AG04449 (cell line): ENCODE measurements around the gene DOCK4.

ENCODE experiments used
- CTCF ChIA-PET: fragments of 350-600 bp; formaldehyde crosslinking; extraction: SDS; loops from one replicate; lab custom pipeline; 2021; ENCODE audit warnings: antibody characterized with exemption; lab: Yijun Ruan, JAX
- POLR2A ChIA-PET: fragments of 400-600, 350-600 bp; formaldehyde crosslinking; extraction: SDS; loops from one replicate; lab custom pipeline; 2020; ENCODE audit warnings: antibody characterized with exemption, inconsistent platforms; lab: Yijun Ruan, JAX
- DNase-seq: peaks from one replicate; pipeline ENCODE4 v3.0.0-alpha.2; 2010; ENCODE audit warnings: low read depth, low spot score
- H3K4me3 ChIP-seq: 2 replicates; pipeline ENCODE4 v1.5.1; 2011; ENCODE audit warnings: low read depth, mild to moderate bottlenecking, control low read depth, low read length
- TF ChIP-seq, protein P1 (sequence below): IDR thresholded peaks from one replicate; pipeline ENCODE4 v1.5.1; 2011; ENCODE audit warnings: mild to moderate bottlenecking, moderate library complexity, low read length, control low read depth, inconsistent platforms; ENCODE audit not compliant: insufficient read depth; ENCODE audit errors: missing control alignments

Gene DOCK4, protein sequence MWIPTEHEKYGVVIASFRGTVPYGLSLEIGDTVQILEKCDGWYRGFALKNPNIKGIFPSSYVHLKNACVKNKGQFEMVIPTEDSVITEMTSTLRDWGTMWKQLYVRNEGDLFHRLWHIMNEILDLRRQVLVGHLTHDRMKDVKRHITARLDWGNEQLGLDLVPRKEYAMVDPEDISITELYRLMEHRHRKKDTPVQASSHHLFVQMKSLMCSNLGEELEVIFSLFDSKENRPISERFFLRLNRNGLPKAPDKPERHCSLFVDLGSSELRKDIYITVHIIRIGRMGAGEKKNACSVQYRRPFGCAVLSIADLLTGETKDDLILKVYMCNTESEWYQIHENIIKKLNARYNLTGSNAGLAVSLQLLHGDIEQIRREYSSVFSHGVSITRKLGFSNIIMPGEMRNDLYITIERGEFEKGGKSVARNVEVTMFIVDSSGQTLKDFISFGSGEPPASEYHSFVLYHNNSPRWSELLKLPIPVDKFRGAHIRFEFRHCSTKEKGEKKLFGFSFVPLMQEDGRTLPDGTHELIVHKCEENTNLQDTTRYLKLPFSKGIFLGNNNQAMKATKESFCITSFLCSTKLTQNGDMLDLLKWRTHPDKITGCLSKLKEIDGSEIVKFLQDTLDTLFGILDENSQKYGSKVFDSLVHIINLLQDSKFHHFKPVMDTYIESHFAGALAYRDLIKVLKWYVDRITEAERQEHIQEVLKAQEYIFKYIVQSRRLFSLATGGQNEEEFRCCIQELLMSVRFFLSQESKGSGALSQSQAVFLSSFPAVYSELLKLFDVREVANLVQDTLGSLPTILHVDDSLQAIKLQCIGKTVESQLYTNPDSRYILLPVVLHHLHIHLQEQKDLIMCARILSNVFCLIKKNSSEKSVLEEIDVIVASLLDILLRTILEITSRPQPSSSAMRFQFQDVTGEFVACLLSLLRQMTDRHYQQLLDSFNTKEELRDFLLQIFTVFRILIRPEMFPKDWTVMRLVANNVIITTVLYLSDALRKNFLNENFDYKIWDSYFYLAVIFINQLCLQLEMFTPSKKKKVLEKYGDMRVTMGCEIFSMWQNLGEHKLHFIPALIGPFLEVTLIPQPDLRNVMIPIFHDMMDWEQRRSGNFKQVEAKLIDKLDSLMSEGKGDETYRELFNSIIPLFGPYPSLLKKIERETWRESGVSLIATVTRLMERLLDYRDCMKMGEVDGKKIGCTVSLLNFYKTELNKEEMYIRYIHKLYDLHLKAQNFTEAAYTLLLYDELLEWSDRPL (N-terminal part only)

DNA sequence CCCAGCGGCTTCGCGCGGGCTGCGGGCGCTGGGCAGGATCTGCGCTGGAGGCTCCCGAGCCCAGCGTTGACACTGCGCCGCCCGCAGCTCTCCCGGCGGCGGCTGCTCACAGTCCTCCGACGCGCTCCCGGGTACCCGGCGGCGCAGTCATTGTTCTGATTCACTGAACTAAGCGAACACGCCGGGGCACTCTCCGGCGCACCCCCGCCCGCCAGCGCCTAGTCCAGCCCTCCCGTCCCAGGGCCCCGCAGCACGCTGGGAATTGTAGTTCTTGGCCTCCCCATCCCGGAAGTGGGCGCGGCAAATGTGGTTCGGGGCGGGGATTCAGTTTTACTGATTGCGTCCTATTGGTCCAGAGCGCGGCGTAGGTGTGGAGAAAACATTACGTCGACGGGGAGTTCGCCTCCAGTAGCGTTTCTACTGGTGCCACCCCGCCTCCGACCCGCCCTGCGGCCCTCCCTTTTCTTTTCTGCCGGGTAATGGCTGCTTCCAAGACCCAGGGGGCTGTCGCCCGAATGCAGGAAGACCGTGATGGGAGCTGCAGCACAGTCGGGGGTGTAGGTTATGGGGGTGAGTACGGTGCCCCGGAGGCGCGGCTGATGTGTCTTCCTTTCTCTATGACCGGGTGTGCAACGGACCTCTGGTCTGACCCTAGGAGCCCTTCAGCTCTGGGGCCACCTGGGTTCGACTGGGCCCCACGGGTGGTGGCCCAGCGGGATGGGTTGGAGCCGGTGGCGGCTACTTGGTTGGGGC, at the start of gene DOCK4, which contains the start of gene ZNF277:
Gene DOCK4, minus strand, starts transcription at position 162 of the 753 bp plus-strand sequence. CDS start 261 bp downstream, outside the sequence.
Gene ZNF277, plus strand, starts transcription at position 458 of the 753 bp plus-strand sequence. Its CDS starts 22 bp downstream, at position 480.
- H3K4me3 ChIP-seq = peak within 1 kb of the TSS; percentile 95
- DNase-seq = peak; percentile 92
- ChIA-PET CTCF (interaction anchor here (0.6 to 1.4 kb wide), 7 partner anchors 11 to 351 kb away, joined by 3 to 4 read pairs (median 3); no protein-coding TSS in a partner anchor), POLR2A (interaction anchor here (0.5 to 3.6 kb wide), 4 partner anchors 28 to 445 kb away, joined by 3 to 26 read pairs (median 3); partner anchors contain the start of gene IFRD1)
- TF ChIP-seq, protein P1, sequence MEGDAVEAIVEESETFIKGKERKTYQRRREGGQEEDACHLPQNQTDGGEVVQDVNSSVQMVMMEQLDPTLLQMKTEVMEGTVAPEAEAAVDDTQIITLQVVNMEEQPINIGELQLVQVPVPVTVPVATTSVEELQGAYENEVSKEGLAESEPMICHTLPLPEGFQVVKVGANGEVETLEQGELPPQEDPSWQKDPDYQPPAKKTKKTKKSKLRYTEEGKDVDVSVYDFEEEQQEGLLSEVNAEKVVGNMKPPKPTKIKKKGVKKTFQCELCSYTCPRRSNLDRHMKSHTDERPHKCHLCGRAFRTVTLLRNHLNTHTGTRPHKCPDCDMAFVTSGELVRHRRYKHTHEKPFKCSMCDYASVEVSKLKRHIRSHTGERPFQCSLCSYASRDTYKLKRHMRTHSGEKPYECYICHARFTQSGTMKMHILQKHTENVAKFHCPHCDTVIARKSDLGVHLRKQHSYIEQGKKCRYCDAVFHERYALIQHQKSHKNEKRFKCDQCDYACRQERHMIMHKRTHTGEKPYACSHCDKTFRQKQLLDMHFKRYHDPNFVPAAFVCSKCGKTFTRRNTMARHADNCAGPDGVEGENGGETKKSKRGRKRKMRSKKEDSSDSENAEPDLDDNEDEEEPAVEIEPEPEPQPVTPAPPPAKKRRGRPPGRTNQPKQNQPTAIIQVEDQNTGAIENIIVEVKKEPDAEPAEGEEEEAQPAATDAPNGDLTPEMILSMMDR = no peak

DNA sequence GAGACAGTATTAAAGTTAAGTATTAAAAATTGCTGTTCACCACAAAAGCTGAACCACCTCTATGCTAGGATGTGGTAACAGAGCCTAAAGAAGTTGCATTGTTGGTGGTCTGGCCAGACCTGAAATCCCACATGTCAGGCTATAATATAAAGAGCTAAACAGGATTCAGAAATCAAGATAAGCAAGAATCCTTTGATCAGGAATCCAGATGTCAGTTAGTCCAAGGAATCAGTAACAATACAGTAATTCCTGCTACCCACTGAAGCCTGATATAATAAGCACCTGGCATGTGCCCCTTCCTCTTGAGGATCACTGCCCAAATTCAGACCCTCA, 49.2 kb upstream of the DOCK4 start:
- TF ChIP-seq, protein P1 = no peak
- ChIA-PET CTCF (interaction anchor here (1.8 kb wide), 1 partner anchor 9 kb away, joined by 3 read pairs; no protein-coding TSS in a partner anchor), POLR2A (no interaction called here)
- DNase-seq = no peak
- no peak overlapping the region for H3K4me3 ChIP-seq

DNA sequence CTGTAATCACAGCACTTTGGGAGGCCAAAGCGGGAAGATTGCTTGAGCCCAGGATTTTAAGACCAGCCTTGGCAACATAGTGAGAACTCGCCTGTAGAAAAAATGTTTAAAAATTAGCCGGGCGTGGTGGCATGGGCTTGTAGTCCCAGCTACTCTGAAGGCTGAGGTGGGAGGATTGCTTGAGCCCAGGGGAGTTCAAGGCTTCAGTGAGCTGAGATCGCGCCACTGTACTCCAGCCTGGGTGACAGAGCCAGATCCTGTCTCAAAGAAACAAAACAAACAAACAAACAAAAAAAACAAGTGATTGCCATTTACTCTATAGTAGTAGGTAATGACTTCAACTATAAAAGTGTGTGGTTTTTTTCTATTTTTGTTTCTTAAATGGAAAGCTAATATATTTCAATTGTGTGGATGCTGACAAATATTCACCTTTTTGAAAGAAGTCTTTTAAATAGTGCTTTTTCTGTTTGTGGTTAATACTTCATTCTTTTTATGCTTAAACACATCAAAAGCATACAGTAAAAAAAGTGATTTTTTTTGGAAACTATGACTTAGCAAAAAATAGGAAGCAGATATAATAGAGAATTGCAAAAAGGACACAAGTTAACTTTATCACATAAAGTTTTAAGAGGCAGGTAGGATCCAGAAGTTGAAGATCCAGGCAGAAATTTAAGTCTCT, 48.6 kb upstream of the DOCK4 start:
- DNase-seq = no peak
- TF ChIP-seq, protein P1 = no peak
- CTCF ChIA-PET = interaction anchor here (1.8 kb wide), 1 partner anchor 9 kb away, joined by 3 read pairs; no protein-coding TSS in a partner anchor
- POLR2A ChIA-PET = no interaction called here
- H3K4me3 ChIP-seq = no peak overlapping the region

DNA sequence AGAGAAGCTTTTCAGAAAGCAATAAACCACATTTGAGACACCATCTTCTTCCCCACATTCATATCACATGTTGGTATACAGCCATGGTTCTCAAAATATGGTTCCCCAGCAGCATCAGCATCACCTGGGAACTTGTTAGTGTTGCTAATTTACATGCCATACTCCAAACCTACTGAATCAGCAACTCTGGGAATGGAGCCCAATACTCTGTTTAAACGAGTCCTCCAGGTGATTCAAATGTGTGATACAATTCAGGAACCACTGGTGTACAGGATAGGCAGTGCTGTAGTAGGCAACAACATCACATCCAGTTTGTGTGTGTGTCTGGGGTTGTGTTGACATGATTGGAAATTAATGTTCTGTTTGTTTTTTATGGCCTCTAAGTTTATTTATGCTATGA, 48.0 kb upstream of the DOCK4 start:
- no peak overlapping the region for H3K4me3 ChIP-seq
- ChIA-PET CTCF (interaction anchor here (1.8 kb wide), 1 partner anchor 10 kb away, joined by 3 read pairs; no protein-coding TSS in a partner anchor), POLR2A (no interaction called here)
- no peak for DNase-seq
- TF ChIP-seq, protein P1 = no peak

DNA sequence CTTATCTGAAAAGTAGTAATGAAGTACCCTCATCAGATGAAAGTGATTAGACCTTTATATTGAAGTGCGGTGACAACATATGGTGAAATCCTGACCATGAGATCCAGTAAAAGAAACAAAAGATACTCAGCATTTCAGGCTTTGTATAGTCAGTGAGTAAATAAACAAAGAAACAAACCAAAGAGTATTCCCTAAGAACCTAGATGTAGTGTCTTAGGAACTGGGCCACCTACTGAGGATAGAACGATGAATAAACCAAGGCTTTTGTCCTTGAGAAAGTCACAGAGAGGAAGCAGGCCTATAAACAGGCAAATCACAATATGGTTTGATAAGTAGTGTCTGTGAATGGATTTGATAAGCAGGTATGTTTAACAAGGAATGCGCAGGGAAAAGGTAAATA, 46.5 kb upstream of the DOCK4 start:
- CTCF ChIA-PET = no interaction called here
- POLR2A ChIA-PET = no interaction called here

More for the DNA sequence above, 46.5 kb upstream of the DOCK4 start:
- no peak for DNase-seq
- H3K4me3 ChIP-seq = no peak overlapping the region
- TF ChIP-seq, protein P1 = no peak
